ENCODE measurements around the gene NUTM1. TPM values are rescaled to one million over a fixed set of nuclear protein-coding genes. Genes with fewer than 3 reads are reported as not detected.

Gene NUTM1, protein sequence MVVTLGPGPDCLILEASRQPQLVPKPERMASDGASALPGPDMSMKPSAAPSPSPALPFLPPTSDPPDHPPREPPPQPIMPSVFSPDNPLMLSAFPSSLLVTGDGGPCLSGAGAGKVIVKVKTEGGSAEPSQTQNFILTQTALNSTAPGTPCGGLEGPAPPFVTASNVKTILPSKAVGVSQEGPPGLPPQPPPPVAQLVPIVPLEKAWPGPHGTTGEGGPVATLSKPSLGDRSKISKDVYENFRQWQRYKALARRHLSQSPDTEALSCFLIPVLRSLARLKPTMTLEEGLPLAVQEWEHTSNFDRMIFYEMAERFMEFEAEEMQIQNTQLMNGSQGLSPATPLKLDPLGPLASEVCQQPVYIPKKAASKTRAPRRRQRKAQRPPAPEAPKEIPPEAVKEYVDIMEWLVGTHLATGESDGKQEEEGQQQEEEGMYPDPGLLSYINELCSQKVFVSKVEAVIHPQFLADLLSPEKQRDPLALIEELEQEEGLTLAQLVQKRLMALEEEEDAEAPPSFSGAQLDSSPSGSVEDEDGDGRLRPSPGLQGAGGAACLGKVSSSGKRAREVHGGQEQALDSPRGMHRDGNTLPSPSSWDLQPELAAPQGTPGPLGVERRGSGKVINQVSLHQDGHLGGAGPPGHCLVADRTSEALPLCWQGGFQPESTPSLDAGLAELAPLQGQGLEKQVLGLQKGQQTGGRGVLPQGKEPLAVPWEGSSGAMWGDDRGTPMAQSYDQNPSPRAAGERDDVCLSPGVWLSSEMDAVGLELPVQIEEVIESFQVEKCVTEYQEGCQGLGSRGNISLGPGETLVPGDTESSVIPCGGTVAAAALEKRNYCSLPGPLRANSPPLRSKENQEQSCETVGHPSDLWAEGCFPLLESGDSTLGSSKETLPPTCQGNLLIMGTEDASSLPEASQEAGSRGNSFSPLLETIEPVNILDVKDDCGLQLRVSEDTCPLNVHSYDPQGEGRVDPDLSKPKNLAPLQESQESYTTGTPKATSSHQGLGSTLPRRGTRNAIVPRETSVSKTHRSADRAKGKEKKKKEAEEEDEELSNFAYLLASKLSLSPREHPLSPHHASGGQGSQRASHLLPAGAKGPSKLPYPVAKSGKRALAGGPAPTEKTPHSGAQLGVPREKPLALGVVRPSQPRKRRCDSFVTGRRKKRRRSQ
- not detected for polyA plus RNA-seq (ENCODE audit: insufficient read length in 3 of 3)

DNA sequence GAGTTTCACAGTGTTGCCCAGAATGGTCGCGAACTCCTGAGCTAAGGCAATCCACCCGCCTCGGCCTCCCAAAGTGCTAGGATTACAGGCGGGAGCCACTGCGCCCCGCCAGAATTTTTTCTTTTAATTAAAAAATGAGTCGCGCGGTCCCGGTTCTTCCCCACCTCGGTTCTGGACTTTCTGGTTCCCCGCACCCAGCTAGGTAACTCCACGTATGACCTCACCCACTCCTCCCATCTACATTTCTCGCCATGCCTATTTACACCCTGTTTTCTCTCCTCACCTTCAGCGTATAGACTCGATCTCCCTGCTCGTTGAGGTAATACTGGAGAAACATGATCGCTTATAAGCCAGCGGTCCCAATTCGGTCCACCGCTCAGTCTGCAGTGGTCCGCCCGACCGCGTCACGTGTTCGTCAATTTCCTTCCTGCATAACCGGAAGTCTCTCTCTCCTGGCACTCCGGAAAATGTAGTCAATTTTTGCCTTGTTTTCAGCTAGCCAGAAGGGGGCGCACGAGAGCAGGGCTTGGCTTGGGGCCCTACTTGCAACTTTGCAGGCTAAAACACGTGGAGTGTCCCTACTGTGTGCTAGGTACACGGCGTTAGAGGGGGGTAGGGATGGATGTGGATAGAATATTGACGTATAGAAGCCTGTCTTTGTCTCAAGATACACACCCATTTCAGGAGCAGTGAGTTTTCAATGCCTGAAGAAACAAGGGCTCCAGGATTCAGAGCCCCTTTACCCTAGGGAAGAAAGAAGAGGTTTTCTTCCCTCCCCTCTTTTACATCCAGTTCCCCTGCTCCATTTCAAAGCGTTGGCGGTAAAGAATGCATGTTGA lies at the start of gene NUTM1, which contains the start of gene NOP10:
NUTM1 (plus strand) TSS at position 579 of the 839 bp plus-strand sequence. CDS start 382 bp downstream, outside the sequence.
NOP10 (minus strand) TSS at position 400 of the 839 bp plus-strand sequence; CDS start at position 337, 63 bp downstream.
- DNase-seq (ENCODE audit: low read depth in 3 of 3, low spot score in 2 of 3): peak; percentile 80 to 85 (median 82)

DNA sequence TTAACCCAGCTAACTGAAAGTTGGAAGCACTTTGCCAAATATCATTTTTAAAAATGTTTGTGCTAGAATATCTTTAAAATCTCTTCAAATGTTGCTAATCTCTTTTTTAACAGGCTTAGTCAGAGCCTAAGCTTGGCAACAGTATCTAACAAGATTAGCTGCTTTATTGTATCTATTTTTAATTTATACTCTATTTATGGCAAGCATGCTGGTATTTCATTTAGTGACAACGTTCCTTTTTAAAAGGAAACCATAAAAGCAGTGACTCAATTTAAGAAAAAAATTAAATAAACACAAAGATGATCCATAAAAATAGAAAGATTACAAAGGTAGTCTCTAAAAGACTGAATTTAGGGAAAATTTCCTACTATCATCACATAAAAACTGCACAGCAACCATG lies 46.1 kb upstream of the NUTM1 start:
- no peak for DNase-seq (ENCODE audit: low read depth in 3 of 3, low spot score in 2 of 3)

DNA sequence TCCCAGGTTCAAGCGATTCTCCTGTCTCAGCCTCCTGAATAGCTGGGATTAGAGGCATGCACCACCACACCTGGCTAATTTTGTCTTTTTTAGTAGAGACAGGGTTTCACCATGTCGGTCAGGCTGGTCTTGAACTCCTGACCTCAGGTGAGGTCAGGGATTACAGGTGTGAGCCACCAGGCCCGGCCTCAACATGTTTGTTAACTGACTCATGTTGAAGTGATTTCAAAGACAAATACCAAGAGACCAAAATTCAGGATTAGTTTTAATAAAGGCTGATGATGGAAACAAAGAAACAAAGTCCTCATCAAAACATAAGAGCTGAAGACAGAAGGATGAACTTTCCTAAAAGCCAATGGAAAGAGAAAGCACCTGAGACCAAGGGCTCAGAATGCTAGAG lies 42.1 kb upstream of the NUTM1 start:
- no peak for DNase-seq (ENCODE audit: low read depth in 3 of 3, low spot score in 2 of 3)

DNA sequence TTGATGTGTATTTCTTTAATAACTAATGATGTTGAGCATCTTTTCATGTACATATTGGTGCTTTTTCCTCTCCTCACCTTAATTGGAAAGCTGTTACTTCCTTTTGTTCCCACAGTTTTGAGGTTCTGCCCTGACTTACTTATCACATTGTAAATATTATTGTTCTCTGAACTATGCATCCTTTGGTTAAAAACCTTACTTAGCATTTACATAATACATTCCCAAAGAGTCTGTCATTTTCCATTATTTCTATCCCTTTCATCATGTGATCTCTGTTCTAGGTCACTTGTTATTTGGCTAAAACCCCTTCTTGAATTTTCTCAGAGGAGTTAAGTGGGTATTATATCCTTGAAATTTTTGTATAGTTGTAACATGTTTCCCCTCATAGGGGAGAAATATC lies 38.5 kb upstream of the NUTM1 start:
- DNase-seq (ENCODE audit: low read depth in 3 of 3, low spot score in 2 of 3): no peak

DNA sequence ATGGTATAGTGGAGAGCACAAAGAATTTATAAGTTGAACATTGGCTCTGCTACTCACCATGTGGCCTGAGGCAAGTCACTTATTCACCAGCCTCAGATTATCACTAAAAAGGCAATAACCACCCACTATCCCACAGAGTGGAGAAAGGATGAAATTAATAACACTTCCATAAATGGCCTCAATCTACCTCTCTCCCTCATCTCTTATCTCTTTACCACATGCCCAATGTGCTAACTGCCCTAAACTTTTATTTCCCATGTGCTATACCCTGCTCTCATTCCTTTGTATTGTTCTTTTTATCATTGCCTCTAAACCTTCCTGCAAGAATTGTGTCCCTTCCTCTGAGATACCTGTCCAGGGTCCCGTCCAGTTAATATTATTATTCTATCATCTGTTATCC lies 31.6 kb upstream of the NUTM1 start:
- no peak for DNase-seq (ENCODE audit: low read depth in 3 of 3, low spot score in 2 of 3)

DNA sequence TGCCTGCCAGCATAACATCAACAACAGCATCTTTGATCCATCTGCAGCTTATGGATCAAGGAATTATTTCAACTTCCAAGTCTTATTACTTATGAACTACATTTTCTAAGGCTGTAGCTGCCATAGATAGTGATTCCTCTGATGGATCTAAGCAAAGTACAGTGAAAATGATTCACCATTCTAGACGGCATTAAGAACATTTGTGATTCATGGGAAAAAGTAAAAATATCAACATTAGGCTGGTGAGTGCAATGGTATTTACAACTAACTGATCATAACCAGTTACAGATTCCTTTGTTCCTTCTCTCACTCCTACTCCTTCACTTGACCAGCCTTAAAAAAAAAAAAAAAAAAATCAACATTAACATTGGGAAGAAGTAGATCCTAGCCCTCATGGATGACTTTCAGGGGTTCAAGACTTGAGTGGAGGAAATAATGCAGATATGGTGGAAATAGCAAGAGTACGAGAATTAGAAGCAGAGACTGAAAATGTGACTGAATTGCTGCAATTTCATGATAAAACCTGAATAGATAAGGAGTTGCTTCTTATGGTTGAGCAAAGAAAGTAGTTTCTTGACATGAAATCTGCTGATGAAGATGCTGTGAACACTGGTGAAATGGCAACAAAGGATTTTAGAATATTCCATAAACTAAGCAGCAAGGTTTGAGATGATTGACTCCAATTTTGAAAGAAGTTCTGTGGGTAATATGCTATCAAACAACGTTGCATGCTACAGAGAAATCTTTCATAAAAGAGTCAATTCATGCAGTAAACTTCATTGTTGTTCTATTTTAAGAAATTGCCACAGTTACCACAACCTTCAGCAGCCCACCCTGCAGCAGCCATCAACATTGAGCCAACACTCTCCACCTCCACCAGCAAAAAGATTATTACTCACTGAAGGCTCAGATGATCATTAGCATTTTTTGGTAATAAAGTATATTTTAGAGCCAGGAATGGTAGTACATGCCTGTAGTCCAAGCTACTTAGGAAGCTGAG lies 28.3 kb upstream of the NUTM1 start:
- DNase-seq (ENCODE audit: low read depth in 3 of 3, low spot score in 2 of 3): no peak

DNA sequence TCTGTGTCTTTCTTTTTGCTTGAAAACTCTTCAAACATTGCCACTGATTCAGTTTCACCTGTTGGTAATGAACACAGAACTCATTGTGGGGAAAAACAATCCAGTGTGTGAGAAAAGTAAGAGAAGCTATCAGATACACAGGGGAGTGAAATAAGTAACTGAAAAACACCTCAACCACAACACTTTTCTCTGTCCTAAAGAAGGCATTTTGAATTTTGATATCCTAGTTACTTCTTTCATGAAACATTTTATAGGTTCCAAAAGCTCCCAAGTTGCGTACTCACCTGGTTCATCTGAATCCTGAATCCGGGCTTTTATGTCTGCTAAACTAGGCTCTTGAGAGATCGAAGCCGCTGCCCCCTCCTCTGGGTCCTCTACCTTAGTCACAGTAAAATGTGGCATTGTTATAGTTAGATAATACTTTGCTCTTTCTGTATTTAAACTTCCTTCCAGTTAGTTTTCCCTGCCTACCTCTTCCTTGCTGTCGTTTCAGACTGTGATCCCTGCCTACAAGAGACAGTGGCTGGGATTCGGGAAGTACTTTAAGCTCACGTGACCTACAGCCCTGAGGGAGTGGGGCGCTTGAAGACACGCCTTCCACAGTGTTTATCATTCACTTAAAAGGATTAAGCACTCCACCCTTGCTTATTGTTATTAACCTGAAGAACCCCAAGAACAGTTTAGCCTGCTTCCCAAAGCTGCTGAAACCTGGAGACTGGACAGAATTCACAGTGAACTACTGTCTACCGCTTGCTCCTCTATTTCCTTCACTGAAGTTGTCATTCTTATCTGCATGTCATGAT lies 24.6 kb upstream of the NUTM1 start:
- peak in 1 of 3 donors; percentile 31 for DNase-seq (ENCODE audit: low read depth in 3 of 3, low spot score in 2 of 3)

DNA sequence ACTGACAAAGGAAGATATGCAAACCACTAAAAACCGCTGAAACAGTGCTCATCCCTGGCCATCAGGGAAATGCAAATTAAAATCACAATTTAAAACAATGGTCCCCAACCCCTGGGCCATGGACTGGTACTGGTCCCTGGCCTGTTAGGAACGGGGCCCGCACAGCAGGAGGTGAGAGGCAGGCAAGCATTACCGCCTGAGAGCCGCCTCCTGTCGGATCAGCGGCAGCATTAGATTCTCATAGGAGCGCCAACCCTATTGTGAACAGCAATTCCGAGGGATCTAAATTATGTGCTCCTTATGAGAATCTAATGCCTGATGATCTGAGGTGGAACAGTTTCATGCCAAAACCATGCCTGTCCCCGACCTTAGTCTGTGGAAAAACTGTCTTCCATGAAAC lies 19.9 kb upstream of the NUTM1 start:
- DNase-seq (ENCODE audit: low read depth in 3 of 3, low spot score in 2 of 3): no peak

DNA sequence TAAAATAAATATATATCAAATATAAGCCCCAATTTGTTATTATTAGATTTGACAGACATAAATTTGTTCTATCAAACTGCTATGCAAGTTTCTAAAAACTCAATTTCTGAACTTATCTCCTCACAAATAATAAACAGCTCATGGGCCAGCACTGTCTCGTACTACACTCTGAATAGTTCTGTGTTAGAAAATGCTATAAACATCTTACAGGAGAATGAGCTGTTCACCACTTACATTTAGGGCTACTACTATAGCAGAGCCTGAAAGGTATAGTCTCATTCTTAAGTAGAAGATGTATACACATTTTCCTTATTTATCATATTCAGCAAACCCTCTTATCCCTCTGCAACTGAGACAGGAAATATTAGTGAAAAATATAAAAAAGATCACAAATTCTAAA lies 18.2 kb upstream of the NUTM1 start:
- DNase-seq (ENCODE audit: low read depth in 3 of 3, low spot score in 2 of 3): no peak

DNA sequence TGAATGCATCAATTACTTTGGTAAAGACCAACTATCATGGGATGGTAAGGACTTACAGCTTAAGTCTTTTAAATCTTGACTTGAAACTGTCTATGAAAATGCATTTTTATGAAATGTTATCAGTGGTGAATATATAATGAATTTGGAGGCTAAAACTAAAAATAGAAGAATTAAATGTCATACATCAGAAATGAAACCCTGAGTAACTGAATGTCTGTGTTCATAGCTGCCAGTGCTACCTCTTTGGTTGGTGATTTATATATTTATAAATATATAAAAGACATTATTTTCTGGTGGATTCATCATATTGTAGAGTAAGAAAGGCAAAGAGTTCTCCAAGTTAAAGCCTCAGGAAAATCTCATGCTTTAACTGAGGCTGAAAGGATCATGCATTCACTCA lies 17.7 kb upstream of the NUTM1 start:
- DNase-seq (ENCODE audit: low read depth in 3 of 3, low spot score in 2 of 3): no peak

DNA sequence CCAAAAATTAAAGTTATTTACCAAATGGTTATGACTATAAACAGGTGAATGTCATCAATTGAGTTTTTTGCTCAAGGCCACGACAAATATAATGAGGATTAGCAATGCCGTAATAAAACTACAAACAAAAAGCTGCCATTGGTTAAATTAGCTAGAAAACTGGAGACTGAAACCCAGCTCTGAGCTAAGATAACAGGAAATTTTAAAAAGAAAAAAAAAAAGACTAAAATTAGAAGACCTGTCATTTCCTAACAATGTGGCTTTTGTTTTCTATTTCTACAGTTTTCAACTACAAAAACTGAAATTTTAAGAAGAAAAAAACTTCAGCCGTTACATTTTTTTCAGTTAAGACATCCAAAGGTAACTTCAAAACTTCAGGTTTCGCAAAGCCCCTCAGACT lies 15.2 kb upstream of the NUTM1 start:
- DNase-seq (ENCODE audit: low read depth in 3 of 3, low spot score in 2 of 3): no peak

DNA sequence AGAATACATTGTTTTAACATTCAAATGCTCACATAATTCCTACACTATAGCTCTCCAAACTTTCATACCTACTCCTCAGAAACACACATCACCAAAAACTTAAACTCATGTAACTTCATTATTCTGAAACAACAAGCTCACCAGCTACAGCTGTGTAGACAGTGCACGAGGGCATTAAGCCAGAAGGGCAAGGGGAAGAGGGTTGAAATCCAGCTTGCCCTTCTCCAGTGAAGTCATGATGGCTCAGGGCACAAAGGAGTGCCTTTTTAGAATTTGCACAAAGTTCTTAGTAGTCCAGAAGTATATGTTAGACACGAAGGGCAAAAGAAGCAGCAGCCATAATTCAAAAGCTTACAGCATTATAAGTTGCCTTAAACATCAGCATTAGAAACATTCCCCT lies 14.1 kb upstream of the NUTM1 start:
- DNase-seq (ENCODE audit: low read depth in 3 of 3, low spot score in 2 of 3): no peak

DNA sequence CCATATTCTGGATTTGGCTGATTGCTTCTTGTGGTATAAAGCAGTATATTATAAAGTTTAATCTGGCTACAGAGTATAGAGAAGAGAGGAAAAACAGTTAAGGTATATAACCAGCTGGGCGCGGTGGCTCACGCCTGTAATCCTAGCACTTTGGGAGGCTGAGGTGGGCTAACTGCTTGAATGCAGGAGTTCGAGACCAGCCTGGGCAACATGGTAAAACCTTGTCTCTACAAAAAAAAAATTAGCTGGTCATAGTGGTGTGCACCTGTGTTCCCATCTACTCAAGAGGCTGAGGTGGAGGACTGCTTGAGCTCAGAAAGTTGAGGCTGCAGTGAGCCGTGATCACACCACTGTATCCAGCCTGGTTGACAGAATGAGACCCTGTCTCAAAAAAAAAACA lies 12.8 kb upstream of the NUTM1 start:
- no peak for DNase-seq (ENCODE audit: low read depth in 3 of 3, low spot score in 2 of 3)

DNA sequence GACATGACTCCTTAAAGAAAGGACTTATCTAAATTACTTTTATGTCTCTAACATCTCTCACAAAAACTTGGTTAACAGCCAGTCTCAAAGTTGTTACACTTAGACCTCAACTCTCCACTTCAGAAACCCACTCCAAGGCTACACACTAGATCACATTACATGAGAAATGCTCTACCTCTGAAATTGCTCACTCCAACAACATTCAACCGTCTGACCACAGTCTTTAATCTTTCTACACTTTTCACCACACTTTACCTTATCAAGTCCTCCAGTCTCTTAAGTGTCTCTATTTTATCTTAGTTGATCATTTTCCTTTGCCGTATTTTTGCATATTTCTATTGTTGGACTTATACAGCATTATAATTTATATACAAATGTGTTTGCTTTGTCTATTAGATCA lies 11.3 kb upstream of the NUTM1 start:
- DNase-seq (ENCODE audit: low read depth in 3 of 3, low spot score in 2 of 3): no peak

DNA sequence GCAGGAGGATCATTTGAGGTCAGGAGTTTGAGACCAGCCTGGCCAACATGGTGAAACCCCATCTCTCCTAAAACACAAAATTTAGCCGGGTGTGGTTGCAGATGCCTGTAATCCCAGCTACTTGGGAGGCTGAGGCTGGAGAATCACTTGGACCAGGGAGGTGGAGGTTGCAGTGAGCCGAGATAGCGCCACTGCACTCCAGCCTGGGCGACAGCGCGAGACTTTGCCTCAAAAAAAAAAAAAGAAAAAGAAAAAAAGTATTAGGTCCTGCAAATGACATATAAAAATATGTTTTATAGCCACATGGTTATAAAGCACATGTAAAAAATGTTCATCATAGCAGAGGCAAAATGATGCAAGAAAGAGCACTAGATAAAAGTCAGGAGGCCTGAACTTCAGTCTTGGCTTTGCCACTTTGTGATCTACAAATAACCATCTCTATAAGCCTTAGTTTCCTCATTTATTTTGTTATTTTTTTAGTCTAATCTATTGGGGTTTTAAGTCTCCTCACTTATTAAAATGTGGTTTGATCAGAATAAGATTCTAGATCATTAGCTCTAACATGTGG lies 10.5 kb upstream of the NUTM1 start:
- no peak for DNase-seq (ENCODE audit: low read depth in 3 of 3, low spot score in 2 of 3)

DNA sequence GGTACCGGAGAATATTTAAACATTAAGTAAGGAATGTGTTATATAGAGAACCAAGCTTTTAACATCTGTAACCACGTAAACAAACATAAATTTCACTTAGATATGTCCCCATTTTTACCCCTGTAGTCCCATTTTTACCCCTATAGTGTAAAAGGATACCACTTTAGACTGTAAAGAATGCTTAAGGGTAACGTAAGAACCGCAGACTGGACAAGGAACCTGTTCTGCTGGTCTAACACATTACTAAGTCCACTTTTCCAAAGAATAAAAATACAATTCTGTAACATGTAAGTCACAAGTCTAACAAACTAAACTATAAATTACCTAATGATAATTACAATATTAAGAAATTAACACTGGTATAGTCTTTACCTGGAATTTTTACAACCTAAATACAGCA lies 8.4 kb upstream of the NUTM1 start:
- no peak for DNase-seq (ENCODE audit: low read depth in 3 of 3, low spot score in 2 of 3)

DNA sequence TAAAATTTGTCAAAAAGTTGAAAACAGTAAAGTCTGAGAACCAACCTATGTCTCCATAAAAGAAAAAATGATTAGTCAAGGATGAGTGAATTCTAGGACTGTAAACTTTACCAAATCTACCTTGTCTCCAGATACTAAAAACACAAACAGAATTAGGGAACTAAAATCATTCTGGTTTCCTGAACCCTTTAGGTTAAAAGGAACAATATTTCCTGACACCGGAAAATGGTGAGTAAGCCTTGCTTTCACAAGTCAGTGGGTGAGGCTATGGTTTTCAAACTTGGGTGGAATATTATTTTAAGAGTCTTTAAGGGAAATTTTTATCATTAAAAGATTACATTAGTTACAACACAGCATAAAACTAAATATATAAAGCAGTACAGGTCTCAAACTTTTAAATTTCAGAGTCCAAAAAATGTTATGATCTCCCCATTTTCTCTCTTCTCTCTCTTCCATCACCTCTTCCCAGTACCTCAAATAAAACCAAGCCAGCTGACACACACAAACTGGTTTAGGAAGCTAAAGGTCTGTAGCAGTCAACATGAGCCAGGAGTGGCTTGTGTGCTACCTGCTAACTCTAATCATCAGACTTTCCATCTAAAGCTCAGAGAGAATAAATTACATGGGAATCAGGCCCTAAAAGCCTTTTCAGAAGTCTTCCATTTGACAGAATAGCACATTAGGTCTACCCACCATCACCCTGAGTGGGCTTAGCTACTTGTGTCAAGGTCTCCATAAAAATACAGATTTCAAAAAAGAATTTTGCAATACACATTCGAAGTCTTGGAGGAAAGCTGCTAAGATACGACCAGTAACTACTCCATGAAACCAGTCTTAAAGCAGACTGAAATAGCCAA lies 7.7 kb upstream of the NUTM1 start:
- no peak for DNase-seq (ENCODE audit: low read depth in 3 of 3, low spot score in 2 of 3)

Measured in right renal cortex interstitium (tissue), 3 donors.